ENCODE data around the gene CATSPERB.
"Not testable (repeated sequence)": the region's sequence is repeated elsewhere in the genome, so short reads cannot be mapped to it uniquely, and the experiment has no call there.

The CATSPERB gene

GRCh38 chr14:91731018-91731417 is 868 bp downstream of the CATSPERB start:
- no peak for DNase-seq

- DNase-seq: no peak
These were observed 2.1 kb downstream of the CATSPERB start for GRCh38 chr14:91729756-91730155.

- DNase-seq: no peak
These were observed 3.2 kb downstream of the CATSPERB start for GRCh38 chr14:91728616-91729183.

- no peak for DNase-seq
These were observed 4.8 kb downstream of the CATSPERB start for GRCh38 chr14:91727121-91727520.

DNA sequence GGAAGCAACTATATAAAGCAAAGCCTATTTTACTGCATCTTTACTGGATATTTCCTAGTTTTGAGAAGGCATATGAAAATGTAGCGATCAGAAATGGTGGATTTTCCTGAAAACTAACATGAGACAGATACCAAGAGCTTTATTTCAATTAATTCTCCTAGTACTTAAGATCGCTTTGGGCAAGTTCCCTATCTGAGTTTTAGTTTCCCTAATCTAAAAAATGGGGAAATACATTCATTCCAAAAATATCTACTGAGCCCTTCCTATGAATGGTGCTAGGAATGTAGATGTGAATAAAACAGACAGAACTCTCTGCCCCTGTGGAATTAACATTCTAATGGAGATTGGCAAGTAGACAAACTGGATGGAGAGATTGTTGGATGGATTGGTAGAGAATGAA is 8.4 kb downstream of the CATSPERB start:
- no peak for DNase-seq

- DNase-seq: no peak
These were observed 9.5 kb downstream of the CATSPERB start for GRCh38 chr14:91722386-91722785.

- no peak for DNase-seq
These were observed 12.0 kb downstream of the CATSPERB start for GRCh38 chr14:91719839-91720238.

DNA sequence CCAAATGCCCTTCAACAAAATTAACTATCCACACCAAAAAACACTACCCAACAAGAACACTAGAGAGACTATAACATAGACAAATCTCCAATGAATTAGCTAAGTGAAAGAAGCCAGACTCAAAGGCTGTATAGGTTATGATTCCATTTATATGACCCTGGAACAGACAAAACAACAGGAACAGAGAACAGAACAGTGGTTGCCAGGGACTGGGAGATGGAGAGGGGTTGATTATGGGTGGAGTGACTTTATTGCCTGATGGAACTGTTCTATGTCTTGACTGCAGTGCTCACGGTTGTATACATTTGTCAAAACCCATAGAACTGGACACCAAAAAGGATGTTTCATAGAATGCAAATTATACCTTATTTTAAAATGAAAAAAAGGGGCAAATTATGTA is 14.9 kb downstream of the CATSPERB start:
- no peak for DNase-seq

DNA sequence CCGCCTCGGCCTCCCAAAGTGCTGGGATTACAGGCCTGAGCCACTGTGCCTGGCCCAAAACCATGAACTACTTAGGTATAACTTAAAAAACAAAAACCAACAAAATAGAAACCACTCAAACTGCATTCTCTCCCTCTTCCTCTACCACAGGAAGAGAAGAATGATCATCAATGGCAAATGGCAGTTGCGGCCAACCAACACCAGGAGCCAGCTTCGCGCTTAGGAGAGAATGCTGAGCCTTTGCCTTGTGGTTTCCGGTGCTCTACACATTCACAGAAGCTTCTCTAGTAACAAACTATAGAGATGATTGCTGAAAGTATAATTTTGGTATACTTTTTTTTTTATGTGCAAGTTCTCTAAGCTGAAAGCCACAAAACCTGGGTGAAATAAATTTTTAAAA is 17.1 kb downstream of the CATSPERB start:
- DNase-seq: no peak

DNA sequence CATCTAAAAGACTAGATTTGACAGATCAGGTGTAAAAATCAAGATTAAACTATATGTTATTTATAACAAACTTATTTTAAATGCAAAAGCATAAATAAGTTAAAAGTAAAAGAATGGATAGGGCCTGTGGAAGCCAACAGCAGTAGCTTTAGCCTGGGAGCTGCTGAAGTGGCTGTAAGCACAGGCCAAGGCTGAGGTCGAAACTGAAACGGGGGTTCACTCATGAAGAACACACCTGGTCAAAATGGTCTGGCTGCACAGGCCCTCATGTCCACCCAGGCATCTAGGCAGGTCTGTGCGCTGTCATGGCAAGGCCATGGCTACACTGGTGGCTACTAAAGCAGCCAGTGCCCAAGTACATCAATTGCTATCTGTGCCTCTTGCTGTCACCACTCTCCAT is 23.1 kb downstream of the CATSPERB start:
- DNase-seq: no peak

- no peak for DNase-seq
These were observed 24.9 kb downstream of the CATSPERB start for GRCh38 chr14:91706996-91707395.

DNA sequence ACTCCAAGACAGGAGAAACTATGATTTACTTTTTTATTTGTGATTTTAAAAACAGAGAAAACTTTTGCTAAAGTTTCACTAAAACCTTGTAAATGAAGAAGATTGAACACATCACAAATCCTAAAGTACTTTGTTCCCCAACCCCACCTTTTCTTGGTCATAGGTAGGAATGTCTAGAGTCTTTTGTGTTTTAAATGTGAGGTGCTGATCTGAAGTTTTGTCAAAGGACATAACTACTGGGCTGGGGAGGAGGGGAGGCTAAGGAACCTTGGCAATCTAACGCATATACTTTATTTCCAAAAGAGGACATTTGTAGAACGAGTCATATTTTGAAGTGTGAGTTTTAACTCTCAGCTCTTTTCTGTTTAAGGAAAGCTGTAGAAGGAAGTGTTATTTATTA is 37.2 kb downstream of the CATSPERB start:
- DNase-seq: no peak

DNA sequence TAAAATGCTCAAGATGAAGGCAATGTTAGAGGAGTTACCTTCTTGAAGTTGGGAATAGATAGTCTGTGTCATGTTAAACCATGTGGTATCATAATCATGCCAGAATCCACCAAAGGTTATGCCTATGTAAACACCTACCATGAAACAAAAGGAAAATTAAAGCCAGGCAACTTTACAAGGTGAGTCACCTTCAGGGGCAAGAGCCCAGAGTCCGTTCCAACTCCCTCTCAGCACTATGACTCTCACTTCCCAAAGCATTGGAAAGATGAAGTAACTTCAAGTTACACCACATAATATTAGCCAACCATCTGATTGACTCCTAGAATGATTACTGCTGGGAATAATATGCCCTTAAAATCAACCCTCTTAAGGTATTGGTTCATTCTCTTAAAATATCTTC is 38.5 kb downstream of the CATSPERB start:
- DNase-seq: peak; percentile 68

- DNase-seq: no peak
These were observed 39.8 kb downstream of the CATSPERB start for GRCh38 chr14:91692075-91692474.

DNA sequence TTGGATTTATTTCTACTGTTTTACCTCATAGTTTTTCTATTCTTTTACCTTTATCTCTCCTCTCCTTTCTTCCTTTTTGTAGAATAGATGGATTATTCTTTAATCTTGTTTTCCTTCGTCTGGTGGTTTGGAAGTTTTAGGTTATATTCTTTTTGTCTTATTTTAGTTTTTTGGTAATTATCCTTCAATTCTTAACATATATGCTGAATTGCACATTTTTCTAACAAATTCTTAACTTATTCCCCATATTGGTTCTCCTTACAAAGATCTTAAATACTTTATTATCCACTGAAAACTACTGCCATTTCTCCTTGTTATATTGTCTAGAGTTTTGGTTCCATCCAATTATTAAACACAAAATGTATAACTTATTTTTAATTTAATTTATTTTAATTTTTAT is 42.3 kb downstream of the CATSPERB start:
- no peak for DNase-seq

DNA sequence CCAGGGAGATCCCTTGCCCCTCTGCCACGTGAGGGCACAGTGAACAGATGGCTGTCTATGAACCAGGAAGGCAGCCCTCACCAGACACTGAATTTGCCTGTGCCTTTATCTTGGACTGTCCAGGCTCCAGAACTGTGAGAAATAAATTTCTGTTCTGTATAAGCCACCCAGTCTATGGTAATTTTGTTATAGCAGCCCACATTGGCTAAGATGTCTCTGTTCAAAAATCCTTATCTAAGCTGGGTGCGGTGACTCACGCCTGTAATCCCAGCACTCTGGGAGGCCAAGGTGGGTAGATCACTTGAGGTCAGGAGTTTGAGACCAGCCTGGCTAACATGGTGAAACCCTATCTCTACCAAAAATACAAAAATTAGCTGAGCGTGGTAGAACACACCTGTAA is 44.5 kb downstream of the CATSPERB start:
- not testable (repeated sequence) for DNase-seq

GRCh38 chr14:91685600-91685999 is 46.3 kb downstream of the CATSPERB start:
- DNase-seq: no peak

- no peak for DNase-seq
These were observed 49.9 kb downstream of the CATSPERB start for GRCh38 chr14:91681893-91682563.

DNA sequence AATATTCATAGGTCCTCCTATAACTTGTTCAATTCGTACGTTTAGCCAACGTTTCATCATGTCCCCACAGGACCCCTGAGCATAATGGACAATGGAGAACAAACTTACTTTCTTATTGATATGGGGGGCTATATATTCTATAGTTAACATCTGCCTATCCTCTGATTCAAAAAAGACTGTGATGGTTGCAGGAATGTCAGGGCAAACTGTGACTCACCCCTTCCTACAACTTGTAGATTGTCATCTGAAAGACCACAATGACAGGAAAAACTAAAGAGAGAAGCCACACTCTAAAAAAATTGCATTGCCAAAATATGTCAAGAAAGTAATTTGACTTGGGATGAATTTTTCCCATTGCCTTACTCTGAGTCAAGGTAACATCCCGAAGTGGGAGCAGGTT is 50.8 kb downstream of the CATSPERB start:
- no peak for DNase-seq

GRCh38 chr14:91679273-91679672 is 52.6 kb downstream of the CATSPERB start:
- DNase-seq: no peak

- DNase-seq: not testable (repeated sequence)
These were observed 54.2 kb downstream of the CATSPERB start for GRCh38 chr14:91677687-91678086.

- no peak for DNase-seq
These were observed 57.0 kb downstream of the CATSPERB start for GRCh38 chr14:91674911-91675310.

DNA sequence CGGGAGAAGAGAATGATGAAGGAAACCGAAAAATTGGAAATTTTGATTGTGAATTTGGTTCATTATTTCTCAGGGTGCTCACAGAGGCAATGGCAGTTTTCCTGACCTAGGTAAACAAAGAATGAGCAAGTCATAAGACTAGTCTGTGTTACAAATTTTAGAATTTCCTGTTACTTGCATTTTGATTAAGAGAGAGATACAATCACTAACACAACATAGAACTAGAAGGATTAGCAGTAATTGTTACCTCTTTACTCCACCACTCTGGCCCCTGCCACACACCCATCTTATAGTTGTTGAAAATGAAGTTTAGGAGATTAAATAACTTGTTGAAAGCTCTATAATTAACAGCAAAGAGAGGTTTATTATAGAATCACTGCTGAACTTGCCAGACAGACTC is 62.0 kb downstream of the CATSPERB start:
- DNase-seq: no peak

GRCh38 chr14:91667101-91667500 is 64.8 kb downstream of the CATSPERB start:
- not testable (repeated sequence) for DNase-seq

- no peak for DNase-seq
These were observed 71.1 kb downstream of the CATSPERB start for GRCh38 chr14:91660790-91661189.
